ENCODE measurements around the gene PTPN14. TPM values are rescaled to one million over a fixed set of nuclear protein-coding genes. Genes with fewer than 3 reads are reported as not detected.

Gene PTPN14
- total and polyA plus RNA-seq, 2 of the 4 experiments (the other 2 are of a cell fraction) = 21.5 to 31.7 TPM

DNA sequence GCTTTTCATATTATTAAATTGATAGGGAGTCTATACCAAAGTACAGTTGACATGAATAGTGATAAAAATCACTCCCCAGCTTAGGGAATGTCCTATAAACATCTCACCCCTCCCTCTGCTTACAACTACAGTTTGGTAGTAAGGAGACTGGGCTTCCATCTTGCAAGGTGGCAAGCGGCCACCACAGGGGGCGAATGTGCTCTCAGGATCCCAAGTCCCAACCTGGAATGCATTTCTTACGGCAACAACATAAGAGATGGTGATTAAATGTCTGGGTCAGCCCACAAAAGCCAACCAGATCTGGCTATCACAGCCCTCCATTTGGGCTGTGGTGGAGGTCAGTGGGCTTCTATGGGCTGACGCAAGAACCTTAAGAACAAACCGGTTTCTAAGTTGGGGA is 202.4 kb downstream of the PTPN14 start:
- no CpG with 5 or more reads among the region's 5 CpGs for WGBS, 2 experiments (ENCODE audit: extremely low coverage in 2 of 2, insufficient read length in 1 of 2)
- Histone ChIP-seq H3K4ac (ENCODE audit: low read depth, low read length) (no peak overlapping the region), H3K36me3 (ENCODE audit: control insufficient read depth, insufficient read depth, low read length) (peaks cover 29% of the 10 kb centered on the region), H3K9me1 (ENCODE audit: insufficient read depth, low read length) (peaks cover 6% of the 10 kb centered on the region; the same call in 1 of the 2 replicates), H3K79me1 (ENCODE audit: low read depth in 1 of 2, low read length in 2 of 2) (peaks cover 13 to 25% of the 10 kb centered on the region in 2 experiments; a peak in 3 of 4 replicates), H2AK9ac (replicated peaks; ENCODE audit: low read depth, low read length, poor library complexity) (no peak overlapping the region), H3K14ac (replicated peaks; ENCODE audit: low read depth, low read length) (no peak overlapping the region), H2BK15ac (ENCODE audit: low read depth, low read length) (no peak overlapping the region), H4K8ac (ENCODE audit: low read depth in 2 of 2, low read length in 2 of 2) (no peak overlapping the region), H3K56ac (ENCODE audit: extremely low read depth, insufficient read depth, low read length) (no peak overlapping the region), H3K9me3 (ENCODE audit: control insufficient read depth, insufficient read depth, low read length) (no peaks in the 10 kb centered on the region), H4K91ac (ENCODE audit: insufficient read depth, low read depth, low read length) (no peak overlapping the region), H2AFZ (replicated peaks; ENCODE audit: low read length, poor library complexity) (no peak overlapping the region), H4K5ac (ENCODE audit: low read depth, low read length) (no peak overlapping the region; the same call in 1 of the 2 replicates), H3K9ac (ENCODE audit: low read depth, low read length) (no peak overlapping the region), H3K23ac (ENCODE audit: low read depth, low read length) (no peak overlapping the region), H3K4me2 (ENCODE audit: low read depth, low read length) (no peak overlapping the region), H2BK5ac (ENCODE audit: low read depth, low read length, poor library complexity, severe bottlenecking) (no peak overlapping the region), H2BK20ac (ENCODE audit: low read depth, low read length) (no peak overlapping the region), H3K4me3 (ENCODE audit: insufficient read depth, low read depth, low read length) (no peak overlapping the region), H2AK5ac (ENCODE audit: low read depth, low read length) (no peak overlapping the region), H3K27ac (ENCODE audit: insufficient read depth, low read length) (no peak overlapping the region), H4K20me1 (ENCODE audit: insufficient read depth, low read length) (no peaks in the 10 kb centered on the region), H3K27me3 (ENCODE audit: control insufficient read depth, insufficient read depth, low read length) (no peaks in the 10 kb centered on the region), H3K18ac (ENCODE audit: low read depth, low read length) (no peak overlapping the region), H3K4me1 (ENCODE audit: control insufficient read depth, insufficient read depth, low read length) (peaks cover 3% of the 10 kb centered on the region), H2BK120ac (ENCODE audit: low read depth, low read length) (no peak overlapping the region)
- no peak for DNase-seq
- no peak for ATAC-seq (ENCODE audit: low read depth)
- ChIA-PET CTCF (interaction anchor here (1.1 to 1.8 kb wide), 3 partner anchors 16 to 236 kb away, joined by 3 to 6 read pairs (median 5); no protein-coding TSS in a partner anchor), POLR2A (ENCODE audit: unreplicated experiment) (interaction anchor here (0.7 kb wide), 1 partner anchor 127 kb away, joined by 4 read pairs; no protein-coding TSS in a partner anchor)
- intact Hi-C loops (cut with micrococcal nuclease) (no loop called here), in situ Hi-C loops (cut with MboI; ENCODE audit: low sequenced_read_pairs) (no loop called here), dilution Hi-C loops (cut with HindIII; ENCODE audit: low sequenced_read_pairs, unreplicated experiment) (no loop called here)
- no TSS peak for BruUV-seq (replicated peaks)
- TF ChIP-seq MAFK (IDR thresholded peaks at IDR 0.05; ENCODE audit: low read depth, low read length) = no peak
- no peak for TF ChIP-seq BHLHE40 (IDR thresholded peaks at IDR 0.05; ENCODE audit: low read depth, low read length)
- no peak for TF ChIP-seq RFX5 (IDR thresholded peaks at IDR 0.05; ENCODE audit: low read depth, low read length)
- TF ChIP-seq USF2 (IDR thresholded peaks at IDR 0.05; ENCODE audit: low read depth, low read length) = no peak
- TF ChIP-seq MXI1 (IDR thresholded peaks at IDR 0.05; ENCODE audit: borderline replicate concordance, low read depth, low read length) = no peak
- no peak for TF ChIP-seq FOS (IDR thresholded peaks at IDR 0.05; ENCODE audit: low read depth, low read length)
- no peak for TF ChIP-seq SMC3 (IDR thresholded peaks at IDR 0.05; ENCODE audit: low read depth, low read length)
- TF ChIP-seq CEBPB (IDR thresholded peaks at IDR 0.05; ENCODE audit: low read depth, low read length) = no peak
- no peak for TF ChIP-seq CHD1 (IDR thresholded peaks at IDR 0.05; ENCODE audit: low read depth, low read length)
- no peak for TF ChIP-seq RAD21 (IDR thresholded peaks at IDR 0.05; ENCODE audit: low read length)
- TF ChIP-seq NFE2L2 (IDR thresholded peaks at IDR 0.05; ENCODE audit: low read depth, low read length) = no peak
- TF ChIP-seq POLR2A (IDR thresholded peaks at IDR 0.05; ENCODE audit: low read depth, low read length) = no peak
- TF ChIP-seq, protein P1, sequence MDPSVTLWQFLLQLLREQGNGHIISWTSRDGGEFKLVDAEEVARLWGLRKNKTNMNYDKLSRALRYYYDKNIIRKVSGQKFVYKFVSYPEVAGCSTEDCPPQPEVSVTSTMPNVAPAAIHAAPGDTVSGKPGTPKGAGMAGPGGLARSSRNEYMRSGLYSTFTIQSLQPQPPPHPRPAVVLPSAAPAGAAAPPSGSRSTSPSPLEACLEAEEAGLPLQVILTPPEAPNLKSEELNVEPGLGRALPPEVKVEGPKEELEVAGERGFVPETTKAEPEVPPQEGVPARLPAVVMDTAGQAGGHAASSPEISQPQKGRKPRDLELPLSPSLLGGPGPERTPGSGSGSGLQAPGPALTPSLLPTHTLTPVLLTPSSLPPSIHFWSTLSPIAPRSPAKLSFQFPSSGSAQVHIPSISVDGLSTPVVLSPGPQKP (IDR thresholded peaks at IDR 0.05; ENCODE audit: borderline replicate concordance, low read depth, low read length) = no peak
- TF ChIP-seq RCOR1 (IDR thresholded peaks at IDR 0.05; ENCODE audit: insufficient replicate concordance, low read length) = no peak
- TF ChIP-seq CTCF (conservative IDR thresholded peaks at IDR 0.05; ENCODE audit: low read depth, low read length) = no peak
- no peak for TF ChIP-seq MAZ (IDR thresholded peaks at IDR 0.05; ENCODE audit: borderline replicate concordance, low read depth, low read length)

Data from IMR-90 (cell line).